Activated CD4-positive, alpha-beta T cell treated with anti-CD3 and anti-CD28 coated beads for 24 hours (primary cell): ENCODE data around the gene DOK5.

ENCODE experiments used
- DNase-seq, 2 donors: peaks; one replicate each; pipeline ENCODE4 v3.0.0-alpha.2; 2020; ENCODE audit warnings: low read depth in 2 of 2

DOK5 gene

GRCh38 chr20:54645445-54646155, 170.2 kb downstream of the DOK5 start:
- DNase-seq: no peak

- no peak for DNase-seq
Observed at GRCh38 chr20:54646156-54646517, 170.7 kb downstream of the DOK5 start.

GRCh38 chr20:54648421-54649142, 173.2 kb downstream of the DOK5 start:
- DNase-seq: no peak

- peak; percentile 63 to 68 for DNase-seq
Observed at GRCh38 chr20:54649511-54649962, 174.1 kb downstream of the DOK5 start.

GRCh38 chr20:54650052-54650719, 174.8 kb downstream of the DOK5 start:
- DNase-seq: no peak

- no peak for DNase-seq
Observed at GRCh38 chr20:54651252-54651651, 175.9 kb downstream of the DOK5 start.

GRCh38 chr20:54654450-54654849, 179.1 kb downstream of the DOK5 start:
- DNase-seq: no peak

- DNase-seq: no peak
Observed at GRCh38 chr20:54657268-54657826, 182.0 kb downstream of the DOK5 start.

- DNase-seq: no peak
Observed at GRCh38 chr20:54658525-54658924, 183.1 kb downstream of the DOK5 start.

GRCh38 chr20:54661265-54661664, 185.9 kb downstream of the DOK5 start:
- no peak for DNase-seq

- no peak for DNase-seq
Observed at GRCh38 chr20:54661880-54662465, 186.6 kb downstream of the DOK5 start.

- no peak for DNase-seq
Observed at GRCh38 chr20:54665812-54666211, 190.4 kb downstream of the DOK5 start.

- DNase-seq: peak in 1 of 2 donors; percentile 12
Observed at GRCh38 chr20:54668271-54669039, 193.1 kb downstream of the DOK5 start.

GRCh38 chr20:54669040-54669363, 193.6 kb downstream of the DOK5 start:
- DNase-seq: no peak

- no peak for DNase-seq
Observed at GRCh38 chr20:54678253-54678652, 202.9 kb downstream of the DOK5 start.

- no peak for DNase-seq
Observed at GRCh38 chr20:54680439-54680838, 205.0 kb downstream of the DOK5 start.

GRCh38 chr20:54680872-54681619, 205.7 kb downstream of the DOK5 start:
- DNase-seq: peak in 1 of 2 donors; percentile 2

GRCh38 chr20:54681869-54682268, 206.5 kb downstream of the DOK5 start:
- DNase-seq: no peak

- no peak for DNase-seq
Observed at GRCh38 chr20:54688476-54688875, 213.1 kb downstream of the DOK5 start.

GRCh38 chr20:54690323-54690722, 214.9 kb downstream of the DOK5 start:
- DNase-seq: no peak

- no peak for DNase-seq
Observed at GRCh38 chr20:54691327-54691726, 215.9 kb downstream of the DOK5 start.
